ENCODE data around the gene HPCA.

Gene HPCA

DNA sequence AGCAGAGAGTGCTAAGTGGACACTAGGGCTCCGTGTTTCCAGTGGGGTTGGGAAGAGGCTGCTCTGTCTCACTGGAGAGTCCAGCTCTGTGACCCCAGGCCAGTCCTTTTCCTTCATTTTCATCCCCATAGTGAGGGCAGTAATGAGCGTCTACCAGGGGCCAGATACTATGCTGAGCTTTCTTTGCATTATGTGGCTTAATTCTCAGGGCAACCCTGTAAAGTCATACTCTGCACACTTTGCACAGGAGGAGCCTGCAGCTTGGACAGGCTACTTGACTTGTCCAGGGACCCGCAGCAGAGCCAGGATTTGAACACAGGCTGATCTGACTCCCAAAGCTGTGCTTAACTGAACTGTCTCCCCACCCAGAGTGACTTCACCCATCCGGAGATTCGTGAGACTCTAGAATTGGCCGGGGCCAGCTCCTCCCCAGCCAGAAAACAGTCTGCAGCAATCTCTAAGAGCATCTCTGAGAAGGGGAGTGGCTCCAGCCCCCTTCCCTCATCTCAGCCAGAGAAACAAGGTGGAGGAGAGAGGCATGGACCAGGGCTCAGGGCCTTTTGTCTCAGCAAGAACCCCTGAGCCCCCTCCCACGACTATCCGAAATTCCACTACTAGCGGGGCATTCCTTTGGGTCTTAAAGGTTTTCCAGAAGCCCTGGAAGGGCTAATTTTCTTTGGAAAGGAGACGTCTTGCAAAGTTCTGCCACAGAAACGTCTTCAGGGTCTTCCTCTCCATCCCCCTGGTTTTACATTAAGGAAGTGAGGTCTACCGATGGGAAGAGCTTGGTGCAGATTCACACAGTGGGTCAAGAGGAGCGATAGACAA is 14.7 kb upstream of the HPCA start:
- DNase-seq: no peak

DNA sequence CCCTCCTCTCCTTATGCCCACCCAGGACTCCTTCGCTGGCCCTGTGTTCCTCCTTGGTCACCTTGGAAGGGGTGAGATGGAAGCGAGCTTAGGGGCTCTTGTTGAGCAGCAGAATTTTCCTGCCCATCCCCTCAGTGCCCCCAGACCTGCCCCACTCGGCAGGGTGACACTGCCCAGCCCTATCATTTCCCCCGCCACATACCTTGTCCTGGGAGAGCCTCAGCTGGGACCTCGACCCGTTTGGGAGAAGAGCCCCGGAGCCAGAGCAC is 14.2 kb upstream of the HPCA start:
- no peak for DNase-seq

DNA sequence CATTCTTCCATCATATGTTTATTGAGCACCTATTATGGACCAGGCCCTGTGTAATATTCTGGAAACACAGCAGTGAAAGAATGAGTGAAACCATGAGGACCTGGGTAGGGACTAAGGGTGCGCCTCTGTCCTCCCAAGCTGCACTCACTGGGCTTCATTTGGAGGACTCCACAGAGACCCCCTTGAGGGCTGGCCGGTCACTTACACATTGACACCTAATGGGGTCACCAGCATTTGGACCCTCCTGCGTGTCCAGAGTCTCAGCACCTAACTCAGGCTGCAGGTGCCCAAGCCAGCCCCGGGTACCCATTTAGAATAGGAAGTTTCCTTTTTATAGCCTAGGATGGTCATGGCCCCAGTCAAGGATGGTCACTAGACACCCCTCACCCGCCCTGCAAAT is 12.8 kb upstream of the HPCA start:
- DNase-seq: no peak

DNA sequence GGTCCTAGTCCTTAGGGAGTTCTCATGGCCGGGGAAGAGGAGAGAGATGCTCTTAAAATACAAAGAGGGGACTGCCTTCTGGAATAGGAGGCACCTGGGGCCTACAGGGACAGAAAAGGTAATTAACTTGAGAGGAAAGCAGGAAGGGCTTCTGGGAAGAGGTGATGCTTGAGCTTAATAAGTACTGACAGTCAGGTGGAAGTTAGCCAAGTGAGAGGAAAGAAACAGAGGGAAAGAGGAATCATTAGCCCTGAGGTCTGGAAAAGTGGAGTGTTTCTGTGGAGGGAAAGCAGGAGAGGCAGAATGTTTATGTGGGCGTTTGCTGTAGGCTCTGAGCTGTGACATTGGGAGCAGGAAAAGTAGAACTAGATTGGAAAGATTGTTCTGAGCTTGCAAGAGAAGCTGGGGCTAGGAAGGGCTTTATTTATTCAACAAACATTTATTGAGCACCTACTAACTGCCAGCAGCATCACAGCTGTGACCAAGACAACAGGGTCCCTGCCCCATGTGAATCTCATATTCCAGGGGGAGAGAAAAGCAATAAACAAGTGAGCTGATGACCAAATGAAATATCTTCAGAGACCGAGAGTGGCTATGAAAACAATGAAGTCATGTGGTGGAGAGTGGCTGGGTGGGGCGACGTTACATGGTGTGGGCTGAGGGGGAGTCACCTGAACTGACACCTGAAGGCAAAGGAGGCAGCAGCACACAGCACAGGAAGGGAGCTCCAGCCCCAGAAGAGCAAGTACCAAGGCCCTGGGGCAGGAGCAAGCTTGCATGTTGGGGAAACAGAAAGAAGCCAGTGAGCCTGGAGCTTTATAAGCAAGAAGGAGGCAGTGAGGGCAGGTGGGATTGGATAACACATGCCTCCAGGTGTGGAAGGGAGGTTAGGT is 11.2 kb upstream of the HPCA start:
- no peak for DNase-seq

DNA sequence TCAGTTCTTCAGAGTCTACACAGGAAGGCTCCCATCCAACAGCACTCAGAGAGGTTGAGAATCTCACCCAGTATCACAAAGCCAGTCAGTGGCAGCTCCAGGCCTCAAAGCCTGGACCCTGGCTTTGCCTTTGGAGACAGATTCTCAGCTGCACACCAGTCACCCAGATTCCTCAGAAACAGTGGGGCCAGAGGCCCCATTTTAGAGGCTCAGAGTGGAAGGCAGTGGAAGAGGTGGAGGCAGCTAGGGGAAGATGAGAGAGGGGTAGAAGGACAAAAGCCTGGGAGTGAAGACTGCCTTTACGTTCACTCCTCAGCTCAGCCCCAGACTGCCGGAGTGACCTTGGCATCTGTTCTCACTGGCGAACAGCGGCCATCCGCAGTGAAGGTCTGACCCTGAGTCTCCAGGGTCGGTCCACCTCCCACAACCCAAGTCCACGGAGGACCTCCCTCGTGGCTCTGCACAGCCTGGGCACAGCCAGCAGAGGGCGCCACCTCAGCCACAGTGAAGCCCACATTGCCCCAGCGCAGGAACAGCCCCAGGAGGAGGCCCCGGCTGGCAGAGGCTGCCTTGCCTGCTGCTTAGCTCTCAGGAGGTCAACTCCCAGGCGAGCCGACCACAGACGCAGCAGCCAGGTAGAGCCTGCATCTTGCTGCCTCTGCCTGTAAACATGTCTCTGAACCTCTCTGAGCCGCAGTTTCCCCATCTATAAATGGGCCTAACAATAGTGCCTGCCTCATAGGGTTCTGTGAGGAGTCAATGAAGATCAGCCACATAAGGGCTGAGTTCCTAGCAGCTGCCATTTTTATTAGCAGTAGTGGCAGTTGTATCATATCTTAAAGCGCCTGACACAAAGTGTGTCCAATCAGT is 9.7 kb upstream of the HPCA start:
- no peak for DNase-seq

DNA sequence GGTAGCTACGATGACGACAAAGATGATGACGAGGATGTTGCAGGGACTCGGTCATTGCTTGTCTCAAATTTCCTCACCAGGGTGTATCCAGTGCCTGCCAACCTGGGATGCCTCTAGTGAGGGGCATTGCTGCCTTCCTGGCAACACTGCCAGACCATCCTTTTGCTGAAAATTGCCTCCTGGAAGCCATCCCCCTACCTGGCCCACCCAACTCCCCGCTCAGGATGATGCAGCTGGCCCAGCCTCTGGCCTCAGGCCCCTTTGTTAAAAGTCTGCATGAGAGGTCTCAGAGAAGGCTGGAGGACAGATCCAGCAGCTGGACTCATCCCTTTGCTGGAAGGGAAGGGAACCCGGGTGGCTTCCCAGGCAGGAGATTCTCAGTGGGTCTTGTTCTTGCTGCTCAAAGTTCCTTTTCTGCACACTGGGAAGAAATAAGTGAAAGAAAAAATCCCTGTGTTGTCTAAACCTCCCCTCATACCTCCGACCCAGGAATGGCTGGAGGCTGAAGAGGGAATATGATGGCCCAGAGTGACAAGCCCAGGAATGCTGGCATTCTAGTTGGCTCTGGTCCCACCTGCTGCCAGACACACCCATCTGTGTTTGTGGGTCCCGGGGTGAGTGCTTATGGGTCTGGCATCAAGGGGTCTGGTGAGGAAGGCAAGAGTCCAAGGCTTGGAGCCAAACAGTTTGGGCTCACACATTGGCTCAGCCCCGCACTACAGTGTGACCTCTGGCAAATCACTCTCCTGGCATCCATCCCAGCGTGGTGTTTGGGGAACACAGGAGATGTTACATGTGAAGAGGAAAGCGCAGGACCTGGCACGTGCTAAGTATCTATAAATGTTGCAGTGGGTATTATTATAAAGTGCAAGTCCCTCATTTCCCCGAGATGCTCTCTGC is 8.8 kb upstream of the HPCA start:
- DNase-seq: peak; percentile 66

DNA sequence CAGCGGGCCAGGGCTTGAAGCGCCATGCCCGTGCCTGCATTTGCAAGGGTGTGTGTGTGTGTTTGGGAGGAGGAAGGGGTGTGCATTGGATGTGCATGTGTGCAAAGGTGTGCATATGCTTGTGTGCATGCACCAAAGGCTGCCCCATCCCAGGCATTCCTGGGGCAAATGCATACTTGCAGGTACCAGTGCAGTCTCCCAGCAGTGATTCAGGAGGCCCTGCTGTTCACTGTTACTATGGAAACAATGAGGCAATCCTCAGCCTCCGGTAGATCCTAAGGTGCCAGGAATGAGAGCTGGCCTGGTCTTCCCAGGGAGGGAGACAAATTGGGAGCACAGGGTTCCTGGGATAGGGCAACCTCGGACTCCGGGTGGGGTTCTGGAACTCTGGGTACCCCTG is 8.1 kb upstream of the HPCA start:
- DNase-seq: no peak

DNA sequence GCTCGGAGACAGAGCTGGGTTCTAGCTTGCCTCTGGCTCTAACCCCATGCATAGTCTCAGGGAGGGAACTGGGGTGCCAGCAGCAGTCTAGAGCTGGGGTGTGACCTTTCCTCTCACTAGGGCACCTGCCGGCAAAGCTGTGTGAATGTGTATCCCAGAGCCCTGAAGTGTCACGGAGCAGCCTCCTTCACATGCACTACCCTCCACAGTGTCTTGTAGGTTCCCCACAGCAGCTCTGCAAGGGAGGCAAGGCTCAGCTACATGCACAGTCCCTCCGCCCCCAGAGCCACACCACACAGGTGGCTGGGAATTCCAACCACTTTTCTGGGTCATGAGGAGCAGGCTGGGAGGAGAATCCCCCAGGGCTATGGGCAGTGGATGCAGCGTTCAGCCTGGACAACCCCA is 7.7 kb upstream of the HPCA start:
- DNase-seq: no peak

DNA sequence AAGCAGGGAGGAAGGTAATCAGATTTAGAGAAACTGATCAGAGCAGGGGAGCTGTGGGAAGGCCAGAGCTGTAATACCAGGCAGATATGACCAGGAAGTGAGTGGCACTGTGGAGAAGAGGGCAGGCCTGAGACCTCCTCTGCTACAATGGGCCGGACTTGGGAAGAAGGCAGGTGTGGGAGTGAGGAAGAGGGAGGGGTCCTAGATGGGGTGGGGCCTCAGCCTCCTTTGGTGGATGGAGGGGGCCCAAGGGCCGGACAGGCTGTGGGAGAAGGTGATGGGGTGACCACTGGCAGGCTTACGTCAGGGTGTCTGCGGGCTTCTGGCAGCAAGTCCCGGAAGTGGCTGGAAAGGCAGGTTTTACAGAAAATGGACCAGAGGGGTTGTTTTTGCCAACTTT is 5.0 kb upstream of the HPCA start:
- no peak for DNase-seq

DNA sequence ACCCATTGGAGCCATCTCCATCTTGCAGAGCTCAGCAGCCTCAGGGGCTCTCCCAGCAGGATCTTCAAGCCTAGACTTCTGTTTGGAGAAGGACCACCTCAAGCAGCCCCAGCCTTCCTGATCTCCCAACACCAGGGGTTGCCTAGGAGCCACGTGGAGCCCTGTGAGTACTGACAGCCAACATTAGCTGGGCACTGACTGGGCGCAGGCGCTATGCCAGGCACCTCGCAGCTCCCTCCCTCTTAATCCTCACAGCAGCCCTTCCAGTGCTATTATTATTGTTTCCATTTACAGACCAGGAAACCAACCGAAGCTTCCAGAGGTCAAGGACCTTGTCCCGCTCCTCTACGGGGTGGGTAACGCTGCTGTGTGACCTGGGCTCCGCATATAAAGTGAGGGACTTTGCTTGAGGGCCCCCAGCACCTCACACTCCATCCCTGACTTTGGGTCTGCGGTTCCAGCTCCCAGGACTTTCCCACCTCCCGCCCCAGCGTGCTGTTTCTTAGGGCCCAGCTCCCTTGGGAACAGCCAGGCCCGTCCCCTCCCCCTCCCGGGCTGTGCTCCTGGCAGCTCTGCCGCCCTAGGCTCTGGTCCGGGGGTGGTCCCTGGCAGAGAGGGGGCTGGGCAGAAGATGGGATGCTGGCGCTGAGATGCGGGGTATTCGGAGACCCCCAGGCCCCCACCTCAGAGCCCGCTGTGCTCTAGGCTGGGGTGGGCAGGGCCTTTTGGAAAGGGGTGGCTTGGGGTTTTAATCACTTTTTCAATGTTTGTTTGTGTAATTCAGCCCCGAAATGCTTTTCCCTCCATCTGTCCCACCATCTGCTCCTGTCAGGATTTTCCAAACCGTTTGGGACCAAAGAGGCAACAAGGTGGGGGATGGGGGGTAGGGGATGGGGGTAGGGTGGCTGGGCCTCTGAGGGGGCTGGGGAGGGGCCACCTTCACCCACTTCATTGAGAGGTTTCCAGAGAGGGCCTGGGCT is 4.1 kb upstream of the HPCA start:
- peak; percentile 66 for DNase-seq

DNA sequence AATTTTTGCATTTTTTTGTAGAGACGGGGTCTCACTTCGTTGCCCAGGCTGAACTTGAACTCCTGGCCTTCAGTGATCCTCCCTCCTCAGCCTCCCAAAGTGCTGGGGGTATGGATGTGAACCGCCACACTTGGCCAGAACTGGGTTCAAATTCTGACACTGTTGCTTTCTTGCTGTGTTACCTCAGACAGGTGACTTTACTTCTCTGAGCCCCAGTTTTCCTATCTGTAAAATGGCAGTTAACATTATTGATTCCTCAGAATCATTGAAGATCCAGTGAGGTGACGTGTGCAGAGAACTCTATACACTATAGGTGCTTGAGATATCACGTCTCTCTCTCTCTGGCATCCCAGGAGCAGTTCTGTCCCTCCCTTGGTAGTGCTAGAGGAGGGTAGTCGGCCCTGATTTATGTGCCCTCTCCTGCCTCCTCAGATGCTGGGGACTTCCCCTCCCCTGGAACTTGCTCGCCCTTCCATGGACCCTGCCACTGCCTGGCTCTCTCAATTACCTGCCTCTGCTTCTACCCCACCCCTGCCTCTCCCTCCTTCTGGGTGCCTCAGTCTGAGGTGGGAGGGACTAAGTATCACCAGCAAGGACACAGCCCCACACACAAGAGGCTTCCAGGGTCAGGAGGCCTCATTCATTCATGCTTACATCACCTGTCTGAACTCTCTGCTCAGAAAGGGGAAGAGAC is 2.8 kb upstream of the HPCA start:
- DNase-seq: no peak

DNA sequence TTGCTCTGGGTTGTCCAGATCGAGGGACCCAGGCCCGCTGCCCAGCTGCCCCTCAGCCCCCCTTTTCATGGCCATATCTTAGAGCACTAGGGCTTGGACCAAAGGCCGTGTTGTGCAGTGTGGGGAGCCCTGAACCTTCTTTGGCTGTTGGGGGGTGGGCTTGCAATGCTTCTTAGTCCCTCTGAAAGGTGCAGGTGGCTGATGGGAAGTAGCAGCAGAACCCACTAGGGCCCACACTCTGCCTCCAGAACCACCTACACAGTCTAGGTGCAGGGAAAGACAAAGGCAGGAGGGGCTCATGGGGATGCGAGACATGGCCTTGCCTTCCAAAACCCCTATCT is 2.3 kb upstream of the HPCA start:
- no peak for DNase-seq

DNA sequence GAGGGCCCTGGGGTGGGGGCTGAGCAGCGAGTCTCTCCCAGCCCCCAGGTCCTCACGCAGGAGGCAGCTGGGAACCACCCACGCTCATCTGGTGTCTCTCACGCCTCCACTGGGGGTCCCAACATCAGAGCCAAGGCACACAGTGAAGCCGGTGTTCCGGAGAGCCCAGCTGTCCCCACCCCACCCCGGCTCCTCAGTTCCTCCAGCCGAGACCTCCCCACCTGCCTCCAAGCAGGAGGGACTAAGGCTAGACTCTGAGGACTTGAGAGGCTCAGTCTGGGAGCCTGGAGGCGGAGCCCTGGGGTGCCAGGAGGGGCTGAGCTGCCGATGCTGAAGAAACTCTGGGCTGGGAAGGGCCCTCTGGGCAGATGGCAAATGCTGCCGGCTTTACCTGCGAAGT is 1.6 kb upstream of the HPCA start:
- no peak for DNase-seq

DNA sequence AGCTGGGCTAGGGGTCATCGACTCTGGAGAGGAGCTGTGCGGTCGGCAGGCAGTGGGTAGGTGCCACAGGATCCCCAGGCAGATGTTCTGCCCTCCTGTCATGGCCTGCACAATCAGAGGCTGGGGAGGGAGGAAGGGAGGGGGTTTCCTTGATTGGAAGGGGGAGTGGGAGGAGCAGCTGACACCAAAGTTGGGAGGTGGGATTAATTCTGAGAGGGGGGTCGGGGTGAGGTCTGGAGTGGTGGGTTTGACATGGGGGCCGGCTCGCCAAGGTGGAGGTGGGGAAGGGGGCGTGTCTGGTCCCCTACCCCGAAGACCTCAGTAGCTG is 651 bp upstream of the HPCA start:
- no peak for DNase-seq

DNA sequence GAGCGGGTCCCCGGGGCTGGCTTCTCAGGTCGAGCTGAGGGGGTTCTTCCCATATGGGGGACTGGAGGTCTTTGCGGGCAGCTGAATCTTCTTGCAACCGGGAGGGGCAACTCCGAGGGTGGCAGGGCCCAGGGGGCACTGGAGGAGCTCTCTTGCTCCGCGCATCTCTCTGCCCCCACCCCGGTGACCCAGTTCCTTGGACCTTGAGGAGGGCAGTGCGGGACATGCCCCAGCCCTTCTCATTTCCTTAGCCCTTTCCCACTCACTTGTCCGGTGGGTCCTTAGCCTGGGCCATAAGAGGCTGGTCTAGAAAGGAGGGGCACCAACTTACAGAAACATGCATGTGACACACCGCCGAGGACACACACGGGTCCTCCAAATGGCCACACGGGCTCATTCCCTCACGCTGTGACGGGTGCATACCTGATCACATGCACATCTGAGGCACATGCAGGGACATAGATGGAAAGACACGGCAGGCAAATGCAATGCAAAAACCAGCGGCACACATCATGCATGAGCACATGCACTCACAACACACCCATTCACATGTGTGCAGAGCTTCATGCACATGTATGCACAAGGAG is 630 bp downstream of the HPCA start:
- no peak for DNase-seq

DNA sequence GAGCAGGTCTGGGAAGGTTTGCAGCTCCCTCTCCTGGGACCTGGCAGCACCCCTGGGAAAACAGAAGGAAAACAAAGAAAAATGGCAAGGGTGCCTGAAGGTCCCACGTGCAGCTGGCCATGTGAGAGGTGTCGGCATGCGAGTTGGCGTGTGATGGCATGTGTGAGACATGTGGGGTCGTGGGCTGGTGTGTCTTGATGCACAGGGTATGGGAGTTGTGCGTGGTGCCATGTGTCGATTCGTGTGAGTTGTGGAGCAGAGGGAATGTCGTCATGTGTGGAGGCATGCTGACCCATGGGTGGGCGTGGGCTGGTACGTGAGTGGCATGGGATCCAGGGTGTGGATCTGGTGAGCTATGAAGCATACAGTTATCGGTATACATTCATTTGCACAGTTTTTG is 1.3 kb downstream of the HPCA start:
- no peak for DNase-seq

DNA sequence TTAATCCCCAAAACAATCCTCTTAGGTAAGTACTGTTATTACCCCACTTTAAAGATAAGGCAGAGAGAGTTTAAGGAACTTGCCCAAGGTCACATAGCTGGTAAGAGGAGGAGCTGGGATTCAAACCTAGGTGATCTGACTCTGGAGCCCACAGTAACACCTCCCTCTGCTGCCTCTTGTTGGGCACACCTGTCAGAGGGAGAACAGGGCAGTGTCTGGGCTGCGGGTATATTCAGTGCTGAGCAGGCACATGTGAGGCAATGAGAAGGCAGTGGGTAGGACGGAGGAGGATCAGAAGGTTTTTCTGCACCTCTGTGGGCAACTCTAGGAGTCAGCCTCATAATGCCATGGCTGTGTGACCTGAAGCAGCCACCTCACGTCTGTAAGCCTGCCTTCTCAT is 1.8 kb downstream of the HPCA start:
- no peak for DNase-seq

DNA sequence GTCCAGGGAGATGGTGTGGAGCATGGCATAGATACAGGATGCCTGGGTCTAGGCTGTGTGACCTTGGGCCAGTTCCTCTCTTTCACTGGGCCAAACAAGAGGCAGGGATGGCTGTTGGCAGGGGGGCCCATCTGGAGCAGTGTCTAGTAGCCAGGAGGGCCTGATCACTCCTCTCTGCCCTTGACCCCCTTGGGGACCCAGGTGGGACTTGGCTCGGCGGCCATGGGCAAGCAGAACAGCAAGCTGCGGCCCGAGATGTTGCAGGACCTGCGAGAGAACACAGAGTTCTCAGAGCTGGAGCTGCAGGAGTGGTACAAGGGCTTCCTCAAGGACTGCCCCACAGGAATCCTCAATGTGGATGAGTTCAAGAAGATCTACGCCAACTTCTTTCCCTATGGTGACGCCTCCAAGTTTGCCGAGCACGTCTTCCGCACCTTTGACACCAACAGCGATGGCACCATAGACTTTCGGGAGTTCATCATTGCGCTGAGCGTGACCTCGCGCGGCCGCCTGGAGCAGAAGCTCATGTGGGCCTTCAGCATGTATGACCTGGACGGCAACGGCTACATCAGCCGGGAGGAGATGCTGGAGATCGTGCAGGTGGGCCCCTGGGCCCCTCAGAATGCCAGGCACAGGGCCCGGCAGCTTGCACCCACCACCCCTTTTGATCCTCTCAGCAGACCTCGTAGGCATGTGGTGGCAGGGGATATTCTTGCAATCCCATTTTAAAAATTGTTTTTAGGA is 2.6 kb downstream of the HPCA start:
- DNase-seq: no peak

DNA sequence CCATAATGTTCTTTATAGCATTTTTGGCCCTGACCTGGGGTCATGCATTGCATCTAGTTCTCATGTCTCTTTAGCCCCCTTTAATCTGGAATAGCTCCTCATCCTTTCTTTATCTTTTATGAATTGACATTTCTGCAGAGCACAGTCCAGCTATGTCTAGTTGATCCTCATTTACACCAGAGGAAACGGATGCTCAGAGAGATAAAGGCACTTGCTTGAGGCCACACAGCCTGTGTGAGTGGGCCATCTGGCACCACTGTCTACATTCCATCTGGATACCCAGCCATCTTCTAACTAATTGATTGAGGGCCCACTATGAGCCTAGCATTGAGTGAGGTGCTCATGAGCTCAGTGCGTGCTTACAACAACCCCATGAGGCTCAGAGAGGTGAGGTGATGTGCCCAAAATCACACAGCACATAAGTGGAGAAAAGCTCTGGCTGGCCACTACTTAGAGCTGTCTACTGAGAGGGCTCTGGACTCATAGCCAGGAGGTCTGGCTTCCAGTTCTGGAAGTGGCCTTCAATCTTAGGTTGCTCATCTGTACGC is 3.5 kb downstream of the HPCA start:
- no peak for DNase-seq

All from NCI-H446 treated with DMSO at 0.1 percent for 48 hours (cell line).